NCI-H2029 (cell line): ENCODE measurements around the gene WDR7.

Experiments
- DNase-seq: peaks from one replicate; lab custom pipeline; 2025; lab: John Stamatoyannopoulos, UW

WDR7 gene

DNA sequence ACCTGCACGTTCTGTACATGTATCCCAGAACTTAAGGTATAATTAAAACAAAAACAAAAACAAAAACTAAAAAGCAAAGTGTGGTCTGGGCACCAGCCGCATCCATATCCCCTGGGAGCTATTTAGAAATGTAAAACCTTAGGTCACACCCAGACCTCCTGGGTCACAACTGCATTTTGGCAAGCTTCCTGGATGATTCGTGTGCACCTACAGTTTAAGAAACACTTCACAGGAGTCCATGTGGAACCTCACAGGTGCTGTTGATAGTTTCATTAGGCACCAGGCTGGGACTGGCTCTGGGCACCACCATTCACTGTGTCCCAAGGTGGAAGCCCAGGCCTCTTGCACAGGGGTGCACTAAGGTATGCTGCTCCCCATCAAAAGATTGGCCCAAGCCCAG lies 392.1 kb downstream of the WDR7 start:
- no peak for DNase-seq

DNA sequence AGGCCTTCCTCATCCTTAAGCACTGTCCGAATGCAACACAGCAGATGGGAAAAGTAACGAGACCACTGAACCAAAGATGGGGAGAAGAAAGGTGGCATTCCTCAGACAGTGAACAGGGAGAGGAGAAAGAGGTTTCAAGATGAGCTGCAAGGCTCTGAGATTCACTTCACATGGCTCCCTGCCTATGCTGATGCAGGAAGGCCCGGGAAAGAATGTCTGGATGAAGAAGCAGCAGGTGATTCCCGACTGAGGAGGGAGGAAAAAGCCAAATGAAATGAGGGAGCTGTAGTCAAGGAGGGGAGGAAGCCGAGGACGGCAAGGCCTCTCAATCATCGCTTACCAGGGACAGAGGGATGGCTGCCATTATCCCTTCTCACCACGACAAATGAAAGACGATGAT lies 397.2 kb downstream of the WDR7 start:
- no peak for DNase-seq

DNA sequence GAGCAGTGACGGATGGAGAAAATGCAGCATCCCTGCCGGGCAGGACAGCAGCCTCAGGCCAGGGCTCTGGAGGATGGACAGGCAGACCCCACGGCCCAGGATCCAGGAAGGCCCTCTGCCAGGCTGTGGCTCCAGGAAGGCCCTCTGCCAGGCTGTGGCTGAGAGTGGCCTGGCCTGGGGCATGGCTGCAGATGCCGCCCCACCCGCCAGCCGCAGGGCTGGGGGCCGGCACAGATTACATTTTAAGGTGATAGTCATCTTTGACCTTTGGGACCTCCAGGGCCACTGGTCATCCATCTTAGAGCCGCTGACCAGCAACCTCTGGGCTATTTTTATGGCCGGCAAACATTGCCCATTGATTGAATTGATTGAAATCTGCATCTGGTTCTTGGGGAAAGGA lies 397.7 kb downstream of the WDR7 start:
- DNase-seq, result no peak

GRCh38 chr18:57050310-57050949 lies 399.3 kb downstream of the WDR7 start:
- no peak for DNase-seq

DNA sequence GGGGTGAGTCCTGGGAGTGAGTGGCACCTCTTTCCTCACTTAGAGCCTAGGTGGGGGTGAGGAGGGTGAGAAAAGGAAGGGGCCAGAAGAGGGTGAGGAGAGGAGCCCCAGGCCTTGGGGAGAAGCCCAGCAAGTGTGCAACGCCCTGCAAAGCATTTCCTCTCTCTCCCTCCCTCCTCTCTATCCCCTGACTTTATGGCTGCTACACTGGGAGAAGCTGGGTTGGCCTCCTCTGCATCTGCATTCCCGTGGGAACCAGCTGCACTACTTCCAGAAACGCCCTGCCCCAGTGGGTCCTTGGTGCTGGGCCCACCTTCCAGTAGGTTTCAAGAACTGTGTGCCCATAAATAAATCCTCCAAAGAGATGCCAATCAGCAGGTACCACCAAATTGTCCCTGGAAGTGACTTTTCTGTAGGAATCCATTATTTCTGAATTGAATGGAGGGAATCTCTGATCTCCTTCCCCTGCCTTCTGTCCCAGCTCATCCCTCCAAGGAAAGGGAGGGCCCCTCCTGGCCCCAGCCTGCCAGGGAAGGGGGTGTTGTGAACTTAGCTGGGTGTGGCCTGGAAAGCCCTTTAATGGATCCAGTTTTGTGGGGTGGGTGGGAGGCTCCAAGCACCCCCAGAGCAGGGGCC lies 400.0 kb downstream of the WDR7 start:
- DNase-seq, result no peak

GRCh38 chr18:57051657-57052044 lies 400.5 kb downstream of the WDR7 start:
- no peak for DNase-seq

- DNase-seq, result no peak
These were observed 401.0 kb downstream of the WDR7 start for GRCh38 chr18:57052173-57052572.

DNA sequence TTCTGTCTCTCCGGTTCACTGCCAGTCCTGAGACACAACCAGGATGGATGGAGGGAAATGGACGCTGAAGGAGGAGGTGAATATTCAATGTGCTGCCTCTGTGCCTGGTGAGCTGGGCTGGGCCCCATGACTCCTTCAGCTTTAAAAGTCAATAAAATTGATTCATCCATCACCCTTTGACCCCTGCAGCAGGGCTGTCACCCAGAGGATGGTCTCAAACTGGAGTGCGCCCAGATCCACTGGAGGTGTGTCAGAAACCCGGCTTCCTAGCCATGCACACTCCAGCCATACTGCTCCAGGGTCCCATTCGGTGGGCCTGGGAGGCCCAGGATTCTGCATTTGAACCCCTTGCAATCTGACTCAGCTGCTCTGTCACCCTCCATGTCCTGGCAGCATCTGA lies 401.6 kb downstream of the WDR7 start:
- no peak for DNase-seq

DNA sequence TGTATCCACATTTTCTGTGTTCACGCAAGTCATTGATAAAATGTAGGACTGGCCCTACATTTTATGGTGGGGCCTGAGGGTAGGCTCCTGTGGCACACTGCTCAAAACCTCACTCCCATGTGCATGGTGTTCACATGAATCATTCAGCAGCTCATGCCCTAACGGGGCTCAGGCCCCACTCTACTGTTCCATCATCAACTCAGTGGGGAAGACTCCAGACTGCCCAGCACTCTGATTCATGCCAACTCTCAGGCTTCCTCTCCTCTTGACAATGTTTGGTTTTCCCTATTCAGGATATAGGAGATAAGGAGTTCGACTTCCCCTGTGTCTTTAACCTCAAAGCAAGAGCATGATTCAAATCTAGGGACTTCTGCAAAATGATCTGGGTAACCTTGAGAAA lies 403.7 kb downstream of the WDR7 start:
- no peak for DNase-seq

DNA sequence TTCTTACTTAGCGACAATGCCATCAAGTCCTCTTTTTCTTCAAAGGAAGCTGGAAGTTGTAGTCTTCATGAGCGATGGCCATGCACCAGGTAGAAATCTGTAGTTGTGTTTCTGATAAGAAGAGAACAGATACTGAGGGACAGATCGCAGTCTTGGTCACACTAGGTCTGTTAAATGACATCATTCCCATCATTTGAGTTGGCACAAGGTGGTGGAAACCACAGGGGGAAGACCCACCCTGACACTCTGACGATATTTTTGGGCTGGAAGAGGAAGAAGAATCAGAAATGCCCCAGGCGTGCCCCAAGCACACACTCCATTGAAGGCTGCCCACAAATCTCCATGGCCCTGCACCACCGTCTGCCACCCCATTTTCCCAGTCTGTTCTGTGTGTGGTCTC lies 406.7 kb downstream of the WDR7 start:
- no peak for DNase-seq

- no peak for DNase-seq
These were observed 407.6 kb downstream of the WDR7 start for GRCh38 chr18:57058734-57059133.

GRCh38 chr18:57059366-57059765 lies 408.2 kb downstream of the WDR7 start:
- DNase-seq, result no peak

GRCh38 chr18:57060814-57061213 lies 409.7 kb downstream of the WDR7 start:
- no peak for DNase-seq

DNA sequence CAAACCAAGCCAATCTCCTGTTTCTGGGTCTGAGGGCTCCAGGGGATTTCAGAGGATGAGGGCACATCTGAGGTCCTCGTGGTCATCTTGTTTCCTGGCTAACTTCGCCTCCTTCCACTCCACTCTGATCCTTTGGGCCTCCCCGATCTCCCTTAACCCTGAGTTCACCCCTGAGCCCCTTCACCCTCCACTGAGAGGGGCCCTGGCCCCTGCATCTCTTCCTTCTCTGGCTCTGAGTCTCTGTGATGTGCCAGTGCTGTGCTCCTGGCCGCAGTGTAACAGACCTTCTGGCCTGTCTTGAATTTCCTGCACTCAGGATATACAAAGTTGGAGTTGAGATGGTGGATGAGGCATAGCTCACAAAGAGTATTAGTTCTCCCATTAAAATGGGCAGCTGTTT lies 411.0 kb downstream of the WDR7 start:
- DNase-seq, result no peak

GRCh38 chr18:57062844-57063243 lies 411.7 kb downstream of the WDR7 start:
- DNase-seq, result no peak

GRCh38 chr18:57063601-57064103 lies 412.5 kb downstream of the WDR7 start:
- DNase-seq, result no peak

DNA sequence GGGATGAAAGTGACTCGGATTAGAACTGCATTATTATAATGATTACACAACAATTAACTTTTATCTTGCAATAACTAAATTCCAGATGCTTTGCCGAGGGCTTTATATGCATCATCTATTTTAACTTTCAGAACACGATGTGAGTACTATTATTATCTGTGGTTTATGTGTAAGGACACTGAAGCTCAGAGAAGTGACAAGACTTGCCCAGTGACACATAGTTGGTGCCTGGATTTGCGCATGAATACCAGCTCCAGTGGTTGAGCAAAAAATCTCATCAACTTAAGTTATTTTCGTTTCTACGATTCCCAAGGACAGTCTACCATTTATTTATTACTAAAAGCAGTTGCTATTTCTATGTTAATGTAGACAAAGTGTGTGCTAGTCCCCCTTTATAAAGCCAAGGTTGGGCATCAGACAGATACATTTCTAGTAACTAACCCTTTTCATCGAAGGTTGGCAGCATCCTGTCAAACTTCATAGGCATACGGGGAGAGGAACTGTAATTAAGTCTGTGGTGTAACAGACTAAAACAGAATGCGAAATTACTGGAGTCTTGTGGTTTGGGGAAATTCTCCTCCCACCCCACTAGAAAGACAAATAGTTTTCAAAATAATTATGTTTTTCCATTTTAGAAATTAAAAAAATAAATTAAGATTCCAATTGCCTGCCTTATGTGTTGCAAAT lies 422.5 kb downstream of the WDR7 start:
- no peak for DNase-seq

DNA sequence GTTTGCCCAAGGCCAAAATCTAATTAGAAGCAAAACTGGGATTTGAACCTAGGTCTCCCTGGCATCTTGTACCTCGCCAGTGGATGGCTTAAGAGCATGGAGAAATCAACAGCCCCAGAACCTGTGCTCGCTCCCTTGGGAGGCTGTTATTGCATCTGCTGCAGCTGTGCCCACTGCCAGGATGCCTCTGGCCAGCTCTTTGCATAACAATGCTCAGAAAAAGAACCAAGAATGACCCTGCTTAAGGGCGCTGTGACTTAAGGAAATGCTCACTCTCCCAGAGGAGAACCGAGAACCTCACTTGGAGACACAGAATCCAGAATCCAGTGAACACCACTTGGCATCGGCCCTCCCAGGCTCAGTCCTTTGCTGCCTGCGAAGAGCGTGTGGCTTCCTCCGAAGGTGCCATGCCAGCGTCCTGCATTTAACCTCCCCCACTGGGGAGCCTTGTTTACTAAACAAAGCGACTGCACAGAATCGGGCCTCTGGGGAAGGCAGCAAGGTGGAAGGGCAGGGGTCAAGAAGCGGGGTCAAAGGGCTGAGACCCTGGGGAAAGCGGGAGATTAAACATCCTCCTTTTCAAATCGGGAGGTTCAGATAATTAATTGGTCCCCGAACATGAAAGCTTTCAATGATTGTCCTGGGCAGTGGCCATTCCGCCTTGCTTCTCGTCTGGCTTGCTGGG lies 424.7 kb downstream of the WDR7 start:
- no peak for DNase-seq

DNA sequence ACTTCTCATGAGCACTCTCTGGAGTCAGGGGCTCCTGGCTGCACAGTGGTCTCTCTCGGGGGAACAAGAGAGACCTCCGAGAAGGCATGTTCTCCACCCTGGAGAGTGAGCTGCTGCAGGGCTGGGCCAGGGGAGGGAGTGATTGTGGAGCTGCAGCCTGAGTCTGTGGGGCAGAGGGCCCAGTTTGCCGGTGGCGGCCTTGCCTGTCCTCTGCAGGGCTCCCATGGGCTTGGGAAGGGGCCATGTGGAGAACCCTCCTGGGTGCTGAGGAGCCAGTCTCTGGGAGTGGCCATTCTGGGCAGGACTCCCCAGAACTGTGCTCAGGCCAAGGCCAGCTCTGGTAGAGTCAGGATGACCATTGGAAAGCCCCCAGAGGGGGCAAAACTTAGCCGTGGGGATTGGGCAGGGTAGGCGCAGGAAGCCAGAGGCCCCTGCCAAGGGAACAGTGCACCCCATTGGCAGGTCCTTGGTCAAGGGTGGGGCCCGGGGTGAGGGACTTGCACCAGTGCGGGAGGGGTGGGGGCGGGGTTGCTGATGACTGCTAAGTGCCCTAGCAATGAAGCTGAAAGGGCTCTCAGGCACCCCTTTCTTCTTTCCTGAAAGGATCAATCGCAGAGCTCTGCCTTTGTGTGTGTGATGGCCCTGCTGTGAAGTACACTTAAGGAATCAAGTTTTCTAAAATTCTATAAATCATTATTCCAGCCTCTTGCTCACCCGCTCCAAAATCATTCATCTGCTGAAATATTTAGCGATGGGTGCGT lies 426.0 kb downstream of the WDR7 start:
- DNase-seq, result no peak

DNA sequence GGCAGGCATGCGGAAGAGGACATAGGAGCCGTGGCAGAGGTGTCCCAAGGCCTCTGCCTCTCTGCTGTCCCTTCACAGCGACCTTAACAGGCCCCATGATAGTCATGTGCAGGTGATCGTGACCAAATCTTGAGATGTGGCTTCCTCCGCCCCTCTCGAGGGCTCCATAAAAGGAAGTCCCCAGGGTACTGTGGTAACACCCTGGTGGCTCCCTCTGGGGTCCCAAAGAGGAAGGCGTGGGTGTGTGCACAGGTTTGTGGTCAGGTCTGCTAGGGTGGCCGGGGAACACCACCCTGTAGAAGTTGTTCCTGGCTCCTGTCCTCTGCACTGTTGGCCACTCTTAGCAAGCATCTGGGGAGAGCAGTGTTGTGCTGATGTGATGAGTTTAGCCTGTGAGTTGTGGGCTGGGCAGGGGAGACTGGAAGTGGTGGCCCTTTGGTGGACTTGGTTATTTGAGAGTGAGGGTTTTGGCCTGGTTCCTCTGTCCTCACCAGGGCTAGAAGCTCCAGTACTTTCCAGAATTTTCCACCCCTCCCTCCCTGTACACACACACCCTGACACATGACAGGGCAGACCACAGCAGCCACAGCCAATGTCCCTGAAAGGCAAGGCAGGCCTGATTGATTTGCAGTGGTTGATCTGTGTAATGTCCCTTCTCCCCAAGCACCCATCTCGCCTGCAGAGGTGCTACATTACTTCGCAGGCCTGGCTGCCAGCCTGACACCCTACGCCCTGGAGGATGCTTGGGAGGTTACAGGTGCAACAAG lies 426.8 kb downstream of the WDR7 start:
- DNase-seq, result no peak

GRCh38 chr18:57078614-57079013 lies 427.5 kb downstream of the WDR7 start:
- DNase-seq, result no peak
